Chondrocyte (in vitro differentiated cells): ENCODE data around the gene KRTAP2-2. TPM values are rescaled to one million over a fixed set of nuclear protein-coding genes. Genes with fewer than 3 reads are reported as not detected.
"Not testable (repeated sequence)": the region's sequence is repeated elsewhere in the genome, so short reads cannot be mapped to it uniquely, and the experiment has no call there.

ENCODE experiments used
- DNase-seq: peaks from one replicate; pipeline ENCODE4 v3.0.0; 2021; ENCODE audit warnings: mixed read lengths, low spot score
- H3K27ac Mint-ChIP-seq: one replicate; pipeline ENCODE4 v1.8.0; 2021; ENCODE audit warnings: mild to moderate bottlenecking, moderate library complexity, mixed read lengths; ENCODE audit not compliant: unreplicated experiment
- H3K27me3 Mint-ChIP-seq: 2 replicates; pipeline ENCODE4 v1.8.0; 2021; ENCODE audit warnings: low read depth, mixed read lengths
- H3K36me3 Mint-ChIP-seq: 2 replicates; pipeline ENCODE4 v1.8.0; 2021; ENCODE audit warnings: low read depth, mixed read lengths
- H3K4me1 Mint-ChIP-seq: 2 replicates; pipeline ENCODE4 v1.8.0; 2021; ENCODE audit warnings: low read depth, mild to moderate bottlenecking, mixed read lengths
- H3K4me3 Mint-ChIP-seq: one replicate; pipeline ENCODE4 v1.8.0; 2021; ENCODE audit warnings: mild to moderate bottlenecking, moderate library complexity, mixed read lengths; ENCODE audit not compliant: unreplicated experiment
- H3K9me3 Mint-ChIP-seq: 2 replicates; pipeline ENCODE4 v1.8.0; 2021; ENCODE audit warnings: low read depth, mixed read lengths
- total RNA-seq: library from RNA; stranded (reverse); gene quantifications from 3 replicates; pipeline ENCODE4 v1.2.1, GENCODE V29; 2021
- TF ChIP-seq, protein P1 (sequence below): fragments of 200-600 bp; sonication (generic); IDR thresholded peaks from 2 replicates; pipeline ENCODE4 v1.5.0; 2021; ENCODE audit warnings: antibody characterized with exemption, mild to moderate bottlenecking, moderate library complexity

The KRTAP2-2 gene
- total RNA-seq, 1 donor from 2014 or later = not detected

DNA sequence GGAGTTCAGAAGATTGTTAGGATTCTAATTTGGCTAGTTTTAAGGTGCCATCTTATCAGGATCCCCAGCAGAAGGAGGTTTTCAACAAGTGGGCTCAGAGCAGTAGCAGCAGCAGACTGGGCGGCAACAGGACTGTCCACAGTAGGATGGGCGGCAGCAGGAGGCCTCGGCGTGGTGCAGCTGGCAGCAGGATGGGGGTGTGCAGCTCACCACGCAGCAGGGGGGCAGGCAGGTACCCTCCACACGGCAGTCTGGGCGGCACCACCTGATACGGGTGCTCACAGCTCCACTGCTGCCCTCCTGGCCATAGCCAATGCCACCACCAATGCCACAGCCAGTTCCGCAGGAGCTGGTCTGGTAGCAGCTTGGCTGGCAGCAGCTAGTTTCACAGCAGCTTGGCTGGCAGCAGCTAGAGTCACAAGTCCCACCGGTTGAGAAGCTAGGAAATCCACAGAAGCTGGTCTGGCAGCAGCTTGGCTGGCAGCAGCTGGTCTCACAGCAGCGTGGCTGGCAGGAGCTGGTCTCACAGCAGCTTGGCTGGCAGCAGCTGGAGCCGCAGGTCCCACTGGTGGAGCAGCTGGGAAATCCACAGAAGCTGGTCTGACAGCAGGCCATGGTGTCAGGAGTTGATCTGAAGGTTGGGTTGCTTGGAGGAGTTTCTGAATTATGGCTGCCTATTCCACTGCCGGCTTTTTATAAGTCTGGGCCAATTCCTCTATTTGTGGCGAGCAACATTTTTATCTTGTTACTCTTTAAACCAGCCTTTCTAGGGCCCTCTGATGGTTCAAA lies 14.1 kb downstream of the KRTAP2-2 start, which contains the start of gene KRTAP1-1:
Gene KRTAP1-1, minus strand, starts transcription at position 668 of the 789 bp plus-strand sequence. Its CDS starts 53 bp downstream, at position 615.
- H3K27me3 Mint-ChIP-seq, DNase-seq, H3K4me3 Mint-ChIP-seq, H3K9me3 Mint-ChIP-seq, H3K36me3 Mint-ChIP-seq, H3K4me1 Mint-ChIP-seq, H3K27ac Mint-ChIP-seq: not testable (repeated sequence)
- TF ChIP-seq, protein P1, sequence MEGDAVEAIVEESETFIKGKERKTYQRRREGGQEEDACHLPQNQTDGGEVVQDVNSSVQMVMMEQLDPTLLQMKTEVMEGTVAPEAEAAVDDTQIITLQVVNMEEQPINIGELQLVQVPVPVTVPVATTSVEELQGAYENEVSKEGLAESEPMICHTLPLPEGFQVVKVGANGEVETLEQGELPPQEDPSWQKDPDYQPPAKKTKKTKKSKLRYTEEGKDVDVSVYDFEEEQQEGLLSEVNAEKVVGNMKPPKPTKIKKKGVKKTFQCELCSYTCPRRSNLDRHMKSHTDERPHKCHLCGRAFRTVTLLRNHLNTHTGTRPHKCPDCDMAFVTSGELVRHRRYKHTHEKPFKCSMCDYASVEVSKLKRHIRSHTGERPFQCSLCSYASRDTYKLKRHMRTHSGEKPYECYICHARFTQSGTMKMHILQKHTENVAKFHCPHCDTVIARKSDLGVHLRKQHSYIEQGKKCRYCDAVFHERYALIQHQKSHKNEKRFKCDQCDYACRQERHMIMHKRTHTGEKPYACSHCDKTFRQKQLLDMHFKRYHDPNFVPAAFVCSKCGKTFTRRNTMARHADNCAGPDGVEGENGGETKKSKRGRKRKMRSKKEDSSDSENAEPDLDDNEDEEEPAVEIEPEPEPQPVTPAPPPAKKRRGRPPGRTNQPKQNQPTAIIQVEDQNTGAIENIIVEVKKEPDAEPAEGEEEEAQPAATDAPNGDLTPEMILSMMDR = peak; percentile 28

DNA sequence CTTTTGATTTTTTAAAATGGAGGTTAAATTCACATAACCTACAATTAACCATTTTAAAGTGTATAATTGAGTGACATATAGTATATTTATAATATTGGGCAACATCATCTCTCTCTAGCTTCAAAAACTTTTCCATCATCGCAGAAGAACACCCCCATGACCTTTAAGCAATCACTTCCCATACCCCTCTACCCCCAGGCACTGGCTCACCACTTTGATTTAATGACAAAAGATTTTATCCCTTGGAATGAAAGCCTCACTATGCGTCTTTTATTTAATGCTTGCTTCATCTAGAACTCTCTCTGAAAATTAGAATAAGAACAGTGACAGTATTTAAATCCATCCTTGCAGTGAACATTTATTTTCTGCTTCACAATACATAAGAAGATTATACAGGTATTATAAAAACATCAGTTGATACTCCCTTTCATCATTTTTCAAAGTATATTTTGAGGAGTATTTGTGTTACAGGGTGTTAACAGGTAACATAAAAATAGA lies 17.1 kb downstream of the KRTAP2-2 start:
- no peak for DNase-seq
- Mint-ChIP-seq H3K36me3 (peaks cover 1% of the 10 kb centered on the region), H3K9me3 (peaks cover 3% of the 10 kb centered on the region), H3K27ac (no peak overlapping the region), H3K27me3 (no peaks in the 10 kb centered on the region), H3K4me1 (no peaks in the 10 kb centered on the region), H3K4me3 (no peak overlapping the region)
- TF ChIP-seq, protein P1 = no peak

DNA sequence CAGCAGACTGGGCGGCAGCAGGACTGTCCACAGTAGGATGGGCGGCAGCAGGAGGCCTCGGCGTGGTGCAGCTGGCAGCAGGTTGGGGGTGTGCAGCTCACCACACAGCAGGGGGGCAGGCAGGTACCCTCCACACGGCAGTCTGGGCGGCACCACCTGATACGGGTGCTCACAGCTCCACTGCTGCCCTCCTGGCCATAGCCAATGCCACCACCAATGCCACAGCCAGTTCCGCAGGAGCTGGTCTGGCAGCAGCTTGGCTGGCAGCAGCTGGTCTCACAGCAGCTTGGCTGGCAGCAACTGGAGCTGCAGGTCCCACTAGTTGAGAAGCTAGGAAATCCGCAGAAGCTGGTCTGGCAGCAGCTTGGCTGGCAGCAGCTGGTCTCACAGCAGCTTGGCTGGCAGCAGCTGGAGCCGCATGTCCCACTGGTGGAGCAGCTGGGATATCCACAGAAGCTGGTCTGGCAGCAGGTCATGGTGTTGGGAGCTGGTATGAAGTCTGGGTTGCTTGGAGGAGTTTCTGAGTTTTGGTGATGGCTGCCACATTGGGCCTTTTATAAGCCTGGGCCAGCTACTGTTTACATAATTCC lies 20.6 kb downstream of the KRTAP2-2 start, which contains the start of gene KRTAP1-3:
Gene KRTAP1-3, minus strand, starts transcription at position 529 of the 590 bp plus-strand sequence. Its CDS starts 53 bp downstream, at position 476.
- H3K36me3 Mint-ChIP-seq = not testable (repeated sequence)

DNA sequence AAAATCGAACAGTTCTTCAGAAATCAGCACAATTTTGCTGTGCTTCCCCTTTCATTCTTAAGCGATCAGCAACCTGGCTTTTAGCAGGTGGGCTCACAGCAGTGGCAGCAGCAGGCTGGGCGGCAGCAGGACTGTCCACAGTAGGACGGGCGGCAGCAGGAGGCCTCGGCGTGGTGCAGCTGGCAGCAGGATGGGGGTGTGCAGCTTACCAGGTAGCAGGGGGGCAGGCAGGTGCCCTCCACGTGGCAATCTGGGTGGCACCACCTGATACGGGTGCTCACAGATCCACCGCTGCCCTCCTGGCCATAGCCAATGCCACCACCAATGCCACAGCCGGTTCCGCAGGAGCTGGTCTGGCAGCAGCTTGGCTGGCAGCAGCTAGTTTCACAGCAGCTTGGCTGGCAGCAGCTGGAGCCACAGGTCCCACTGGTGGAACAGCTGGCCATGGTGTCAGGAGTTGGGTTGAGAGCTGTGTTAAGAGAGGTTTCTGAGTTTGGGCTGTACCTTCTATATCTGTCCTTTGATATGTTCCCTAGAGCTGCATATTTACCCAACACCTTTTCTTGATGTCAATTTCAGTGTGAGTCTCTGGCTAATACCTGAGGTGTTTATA lies 25.3 kb downstream of the KRTAP2-2 start, which contains the start of gene KRTAP1-4:
Gene KRTAP1-4, minus strand, starts transcription at position 563 of the 613 bp plus-strand sequence. Its CDS starts 117 bp downstream, at position 446.
- Mint-ChIP-seq H3K9me3 (no peaks in the 10 kb centered on the region), H3K27me3 (no peaks in the 10 kb centered on the region), H3K4me3 (no peak within 1 kb of the TSS), H3K27ac (no peak within 1 kb of the TSS), H3K4me1 (peaks cover 2% of the 10 kb centered on the region), H3K36me3 (no peaks in the 10 kb centered on the region)
- TF ChIP-seq, protein P1 = no peak
- no peak for DNase-seq

More for the DNA sequence above, 20.6 kb downstream of the KRTAP2-2 start, which contains the start of gene KRTAP1-3:
- H3K27ac Mint-ChIP-seq, H3K9me3 Mint-ChIP-seq, H3K4me1 Mint-ChIP-seq, DNase-seq, H3K4me3 Mint-ChIP-seq, H3K27me3 Mint-ChIP-seq: not testable (repeated sequence)

DNA sequence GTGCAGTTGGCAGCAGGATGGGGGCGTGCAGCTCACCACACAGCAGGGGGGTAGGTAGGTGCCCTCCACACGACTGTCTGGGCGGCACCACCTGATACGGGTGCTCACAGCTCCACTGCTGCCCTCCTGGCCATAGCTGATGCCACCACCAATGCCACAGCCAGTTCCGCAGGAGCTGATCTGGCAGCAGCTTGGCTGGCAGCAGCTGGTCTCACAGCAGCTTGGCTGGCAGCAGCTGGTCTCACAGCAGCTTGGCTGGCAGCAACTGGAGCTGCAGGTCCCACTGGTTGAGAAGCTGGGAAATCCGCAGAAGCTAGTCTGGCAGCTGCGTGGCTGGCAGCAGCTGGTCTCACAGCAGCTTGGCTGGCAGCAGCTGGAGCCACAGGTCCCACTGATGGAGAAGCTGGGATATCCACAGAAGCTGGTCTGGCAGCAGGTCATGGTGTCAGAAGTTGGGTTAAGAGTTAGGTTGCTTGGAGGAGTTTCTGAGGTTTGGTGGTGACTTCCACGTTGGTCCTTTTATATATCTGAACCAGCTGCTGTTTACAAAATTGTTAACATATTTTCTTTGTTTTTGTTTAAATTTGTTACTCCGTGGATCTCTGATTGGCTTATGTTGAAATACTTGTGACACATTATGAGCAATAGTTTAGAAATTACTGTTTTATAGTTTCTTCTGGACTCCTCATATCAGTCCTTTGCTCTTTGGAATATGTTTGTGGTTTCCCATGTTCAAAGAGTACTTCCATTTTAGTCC lies 28.1 kb downstream of the KRTAP2-2 start, which contains the start of gene KRTAP1-5:
Gene KRTAP1-5, minus strand, starts transcription at position 494 of the 757 bp plus-strand sequence. Its CDS starts 53 bp downstream, at position 441.
- Mint-ChIP-seq H3K27me3 (no peaks in the 10 kb centered on the region), H3K36me3 (no peaks in the 10 kb centered on the region), H3K27ac (no peak within 1 kb of the TSS), H3K9me3 (no peaks in the 10 kb centered on the region), H3K4me3 (no peak within 1 kb of the TSS), H3K4me1 (peaks cover 5% of the 10 kb centered on the region)
- DNase-seq = no peak
- TF ChIP-seq, protein P1 = no peak
